GM12872 (cell line): Measurements from ENCODE around the gene CLDN2.

Experiments
- CTCF ChIP-seq: IDR thresholded peaks from 3 replicates; pipeline ENCODE4 v1.5.1; 2011; ENCODE audit warnings: low read depth, mild to moderate bottlenecking, low read length, moderate library complexity; ENCODE audit not compliant: insufficient read depth

CLDN2 gene

DNA sequence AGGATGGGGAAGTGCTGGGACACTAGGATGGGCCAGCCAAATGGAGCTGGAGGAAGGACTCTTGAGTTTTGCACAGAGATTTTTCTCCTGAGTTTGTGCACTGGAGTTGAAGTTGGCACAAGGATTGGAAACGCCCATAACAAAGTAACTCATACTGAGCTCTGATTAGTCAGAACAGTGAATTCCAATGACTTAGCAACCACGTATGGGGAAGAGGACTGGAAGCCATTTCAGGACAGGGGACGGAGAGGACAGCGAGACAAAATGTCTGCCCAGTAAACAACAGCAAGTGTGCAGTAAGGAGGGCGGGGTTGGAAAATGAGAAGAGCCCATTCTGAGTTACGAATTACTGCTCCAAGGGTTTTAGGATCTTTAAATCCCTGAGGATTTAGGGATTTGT lies 22.9 kb upstream of the CLDN2 start:
- no peak for TF ChIP-seq CTCF

- TF ChIP-seq CTCF: peak; percentile 50
These were observed 21.7 kb upstream of the CLDN2 start for GRCh38 chrX:106898462-106898861.

GRCh38 chrX:106899276-106899675 lies 20.9 kb upstream of the CLDN2 start:
- no peak for TF ChIP-seq CTCF

GRCh38 chrX:106899841-106900240 lies 20.4 kb upstream of the CLDN2 start:
- TF ChIP-seq CTCF: no peak

GRCh38 chrX:106901341-106901740 lies 18.9 kb upstream of the CLDN2 start:
- TF ChIP-seq CTCF: no peak

- TF ChIP-seq CTCF: no peak
These were observed 18.4 kb upstream of the CLDN2 start for GRCh38 chrX:106901781-106902219.

DNA sequence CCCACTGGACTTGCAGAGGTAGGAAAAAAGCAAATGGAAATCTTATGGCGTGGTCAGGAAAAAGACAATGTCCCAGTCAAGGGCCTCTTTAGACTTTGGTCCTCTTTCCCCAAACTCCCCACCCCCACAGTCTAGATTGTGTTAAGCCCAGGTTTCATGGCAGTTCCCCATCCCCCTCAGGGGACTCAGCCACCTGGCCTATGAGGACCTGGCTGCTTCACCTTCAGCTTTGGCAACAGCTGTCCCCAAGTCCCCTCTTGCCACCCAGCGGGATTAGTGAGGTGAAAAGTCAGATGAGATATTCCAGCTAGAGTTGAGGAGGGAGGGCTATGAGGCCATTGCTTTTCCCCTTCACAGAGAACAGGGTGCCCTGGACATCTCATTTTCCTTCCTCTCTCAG lies 17.5 kb upstream of the CLDN2 start:
- no peak for TF ChIP-seq CTCF

DNA sequence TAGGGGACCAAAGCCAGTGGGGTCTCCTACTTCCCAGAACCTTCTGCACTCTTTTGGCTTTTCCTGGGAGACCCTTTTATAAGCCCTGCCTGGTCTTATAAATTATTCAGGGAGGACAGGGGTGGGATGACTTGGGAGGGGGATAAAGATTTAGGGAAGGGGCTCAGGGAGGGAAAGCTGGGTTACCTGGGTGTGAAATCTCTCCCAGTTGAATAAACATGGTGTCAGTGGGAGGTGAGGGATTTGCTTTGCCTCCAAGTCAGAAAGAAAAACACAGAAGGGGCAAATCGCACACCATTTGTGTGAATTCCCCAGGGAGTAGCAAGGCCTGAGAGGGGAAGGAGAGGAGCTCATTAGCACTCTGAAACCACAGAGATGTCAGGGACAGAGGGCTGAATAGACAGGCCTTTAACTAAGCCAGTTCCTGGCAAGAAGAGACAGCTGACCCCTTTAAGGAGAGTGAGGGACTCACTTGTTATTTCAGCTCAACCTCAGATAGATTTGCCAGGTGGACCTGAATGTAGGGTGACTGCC lies 16.8 kb upstream of the CLDN2 start, which contains the start of gene RIPPLY1:
RIPPLY1 (minus strand) TSS at position 51 of the 534 bp plus-strand sequence. CDS start 54 bp downstream, outside the sequence.
- TF ChIP-seq CTCF: no peak
